CD14-positive monocyte (primary cell): ENCODE measurements around the gene RCAN2. TPM values are rescaled to one million over a fixed set of nuclear protein-coding genes. Genes with fewer than 3 reads are reported as not detected.
A peak's percentile ranks its signal among the peaks of the same experiment; 100 is the strongest.

Experiments
- DNase-seq, 3 donors: peaks; one replicate each; pipeline ENCODE4 v3.0.0-alpha.2; 2011 to 2022
- H2AFZ ChIP-seq: 2 replicates; pipeline ENCODE4 v1.6.0; 2012; ENCODE audit warnings: mild to moderate bottlenecking, low read depth, low read length, inconsistent platforms; ENCODE audit not compliant: insufficient read depth, poor library complexity, severe bottlenecking
- H3K27ac ChIP-seq, 2 donors: 1 replicate in 1 of 2; 2 replicates in 1 of 2; pipeline ENCODE4 v1.5.1; 2012 to 2013; ENCODE audit warnings: low read length in 2 of 2, control low read depth in 1 of 2, inconsistent platforms in 1 of 2, low read depth in 1 of 2, mild to moderate bottlenecking in 1 of 2
- H3K27me3 ChIP-seq, 2 donors: one replicate each; pipeline versions ENCODE4 v1.6.0 to v1.6.1; 2011 to 2013; ENCODE audit warnings: low read length in 2 of 2; ENCODE audit not compliant: control insufficient read depth in 2 of 2, insufficient read depth in 2 of 2
- H3K36me3 ChIP-seq, 2 donors: replicated peaks in 1 of 2; 1 replicate in 1 of 2; 2 replicates in 1 of 2; pipeline versions ENCODE4 v1.5.1 to v1.6.1; 2012 to 2013; ENCODE audit warnings: low read length in 2 of 2, control low read depth in 1 of 2, inconsistent platforms in 1 of 2, mild to moderate bottlenecking in 1 of 2; ENCODE audit not compliant: insufficient read depth in 2 of 2, control insufficient read depth in 1 of 2
- H3K4me1 ChIP-seq, 2 donors: 1 replicate in 1 of 2; 2 replicates in 1 of 2; pipeline versions ENCODE4 v1.5.1 to v1.6.1; 2012 to 2013; ENCODE audit warnings: low read length in 2 of 2, control low read depth in 1 of 2, inconsistent platforms in 1 of 2, mild to moderate bottlenecking in 1 of 2, moderate library complexity in 1 of 2; ENCODE audit not compliant: insufficient read depth in 2 of 2, control insufficient read depth in 1 of 2
- H3K4me2 ChIP-seq: replicated peaks from 2 replicates; pipeline ENCODE3; 2012; ENCODE audit warnings: low read length, moderate library complexity, mild to moderate bottlenecking; ENCODE audit not compliant: poor library complexity, severe bottlenecking; ENCODE audit errors: extremely low read depth
- H3K4me3 ChIP-seq, 3 experiments: fragments of 200-600 bp in 1 of 3; sonication (generic) in 1 of 3; replicated peaks in 1 of 3; 1 replicate in 2 of 3; 2 replicates in 1 of 3; pipeline ENCODE4 v1.5.1; 2011 to 2013; ENCODE audit warnings: low read length in 3 of 3, mild to moderate bottlenecking in 3 of 3, control low read depth in 2 of 3, low read depth in 2 of 3, inconsistent platforms in 1 of 3, moderate library complexity in 1 of 3
- H3K79me2 ChIP-seq: 2 replicates; pipeline ENCODE4 v1.6.0; 2012; ENCODE audit warnings: mild to moderate bottlenecking, control low read depth, inconsistent platforms, low read length, moderate library complexity; ENCODE audit not compliant: insufficient read depth
- H3K9ac ChIP-seq: 2 replicates; pipeline ENCODE4 v1.6.0; 2017; ENCODE audit warnings: low read length, mild to moderate bottlenecking; ENCODE audit not compliant: insufficient read depth, poor library complexity, severe bottlenecking
- H3K9me3 ChIP-seq, 2 donors: replicated peaks in 1 of 2; 1 replicate in 1 of 2; 2 replicates in 1 of 2; pipeline versions ENCODE4 v1.5.1 to v1.6.1; 2012 to 2013; ENCODE audit warnings: low read length in 2 of 2, control low read depth in 1 of 2; ENCODE audit not compliant: control insufficient read depth in 1 of 2, insufficient read depth in 1 of 2
- H4K20me1 ChIP-seq: 2 replicates; pipeline ENCODE4 v1.6.0; 2012; ENCODE audit warnings: mild to moderate bottlenecking, low read length, control low read depth, moderate library complexity; ENCODE audit not compliant: insufficient read depth
- H3K27ac Mint-ChIP-seq, 7 donors: one replicate each; pipeline ENCODE4 v1.8.0; 2020; ENCODE audit warnings: mild to moderate bottlenecking in 7 of 7, mixed read lengths in 7 of 7, moderate library complexity in 6 of 7, inconsistent platforms in 2 of 7
- H3K27me3 Mint-ChIP-seq, 3 donors: one replicate each; pipeline ENCODE4 v1.8.0; 2021 to 2022; ENCODE audit warnings: low read depth in 3 of 3, mild to moderate bottlenecking in 3 of 3, mixed read lengths in 3 of 3, moderate library complexity in 3 of 3, inconsistent platforms in 1 of 3
- H3K36me3 Mint-ChIP-seq, 2 donors: one replicate each; pipeline ENCODE4 v1.8.0; 2020; ENCODE audit warnings: mixed read lengths in 2 of 2, inconsistent platforms in 1 of 2, mild to moderate bottlenecking in 1 of 2
- H3K4me1 Mint-ChIP-seq: one replicate; pipeline ENCODE4 v1.8.0; 2020; ENCODE audit warnings: mild to moderate bottlenecking, mixed read lengths
- H3K4me3 Mint-ChIP-seq, 2 donors: one replicate each; pipeline ENCODE4 v1.8.0; 2020; ENCODE audit warnings: mild to moderate bottlenecking in 2 of 2, mixed read lengths in 2 of 2, moderate library complexity in 1 of 2
- H3K9me3 Mint-ChIP-seq, 7 donors: one replicate each; pipeline ENCODE4 v1.8.0; 2020 to 2022; ENCODE audit warnings: mixed read lengths in 7 of 7, mild to moderate bottlenecking in 6 of 7, moderate library complexity in 6 of 7, inconsistent platforms in 2 of 7
- CTCF ChIP-seq: fragments of 200-600 bp; IDR thresholded peaks from one replicate; pipeline ENCODE4 v1.8.0; 2022; ENCODE audit warnings: antibody characterized with exemption, mild to moderate bottlenecking
- WGBS: methylation state at CpG from one replicate; pipeline ENCODE4 v1.1.5; 2013; ENCODE audit warnings: missing lambda C conversion rate; ENCODE audit not compliant: insufficient coverage; 5-methylcytosine and 5-hydroxymethylcytosine counted together
- intact Hi-C, 2 donors: fragments of 100-400 bp; cut with micrococcal nuclease; formaldehyde crosslinking; loops; one replicate each; pipeline versions ENCODE4 v1.15.0 to v1.15.1; 2023
- polyA plus RNA-seq, 3 donors: library from polyadenylated mRNA; depleted of rRNA in 1 of 3; unstranded in 2 of 3; stranded (reverse) in 1 of 3; fragments of 300-500 nt in 2 of 3; fragments of >200 nt in 1 of 3; fragmentation: Illumina TruSeq in 2 of 3; gene quantifications; 1 replicate in 2 of 3; 2 replicates in 1 of 3; pipeline ENCODE4 v1.2.3, GENCODE V29; 2012 to 2021

RCAN2 gene
- polyA plus RNA-seq, 3 donors, result not detected

- no peaks in the 10 kb centered on the region for H3K27me3 Mint-ChIP-seq
- H3K9me3 ChIP-seq, result no peaks in the 10 kb centered on the region
- H2AFZ ChIP-seq, result no peak overlapping the region
- no peak overlapping the region for H3K4me3 ChIP-seq
- H3K27ac ChIP-seq, result no peak overlapping the region
- H4K20me1 ChIP-seq, result no peaks in the 10 kb centered on the region
- no peaks in the 10 kb centered on the region for H3K9me3 Mint-ChIP-seq
- H3K36me3 Mint-ChIP-seq, result no peaks in the 10 kb centered on the region
- no peaks in the 10 kb centered on the region for H3K4me1 ChIP-seq
- intact Hi-C loops, result no loop called here
- no peaks in the 10 kb centered on the region for H3K36me3 ChIP-seq
- DNase-seq, result no peak
- no peak overlapping the region for H3K9ac ChIP-seq
- TF ChIP-seq CTCF, result no peak
- peak overlapping the region in 1 of 7 donors; percentile 27 for H3K27ac Mint-ChIP-seq
- no CpG with 5 or more reads among the region's 1 CpG for WGBS
- no peaks in the 10 kb centered on the region for H3K27me3 ChIP-seq
- H3K4me2 ChIP-seq, result no peak overlapping the region
- no peak overlapping the region for H3K4me3 Mint-ChIP-seq
- peaks cover 6% of the 10 kb centered on the region for H3K4me1 Mint-ChIP-seq
- no peaks in the 10 kb centered on the region for H3K79me2 ChIP-seq
These were observed 175.7 kb downstream of the RCAN2 start for GRCh38 chr6:46315589-46315988.

- Mint-ChIP-seq H3K9me3 (no peaks in the 10 kb centered on the region), H3K27me3 (peaks cover 0 to 2% (median 0%) of the 10 kb centered on the region in 3 donors), H3K36me3 (no peaks in the 10 kb centered on the region), H3K4me1 (peaks cover 6% of the 10 kb centered on the region), H3K27ac (no peak overlapping the region), H3K4me3 (no peak overlapping the region)
- Histone ChIP-seq H2AFZ (no peak overlapping the region), H3K4me1 (no peaks in the 10 kb centered on the region), H4K20me1 (no peaks in the 10 kb centered on the region), H3K9ac (no peak overlapping the region), H3K4me2 (no peak overlapping the region), H3K9me3 (no peaks in the 10 kb centered on the region), H3K27ac (no peak overlapping the region), H3K27me3 (no peaks in the 10 kb centered on the region), H3K4me3 (no peak overlapping the region), H3K36me3 (no peaks in the 10 kb centered on the region), H3K79me2 (no peaks in the 10 kb centered on the region)
- 89% methylated on average over 1 of the region's 3 CpGs for WGBS
- intact Hi-C loops, result no loop called here
- DNase-seq, result no peak
- no peak for TF ChIP-seq CTCF
These were observed 178.6 kb downstream of the RCAN2 start for GRCh38 chr6:46312654-46313053.
